Hepatocyte (in vitro differentiated cells): ENCODE measurements around the gene SNPH.

Experiments
- EZH2 ChIP-seq: fragments of 200-600 bp; sonication (generic); IDR thresholded peaks from 2 replicates; pipeline ENCODE4 v1.6.1; 2016; ENCODE audit warnings: antibody characterized with exemption, mild to moderate bottlenecking, borderline replicate concordance
- EZH2phosphoT487 ChIP-seq: fragments of 200-600 bp; sonication (generic); IDR thresholded peaks from one replicate; pipeline ENCODE4 v1.6.1; 2018; ENCODE audit warnings: antibody characterized with exemption, mild to moderate bottlenecking, low read depth, moderate library complexity; ENCODE audit not compliant: unreplicated experiment, severe bottlenecking
- TF ChIP-seq, protein P1 (sequence below): fragments of 200-600 bp; sonication (generic); IDR thresholded peaks from 2 replicates; pipeline ENCODE4 v1.5.1; 2016; ENCODE audit warnings: antibody characterized with exemption, mild to moderate bottlenecking; ENCODE audit not compliant: poor library complexity

DNA sequence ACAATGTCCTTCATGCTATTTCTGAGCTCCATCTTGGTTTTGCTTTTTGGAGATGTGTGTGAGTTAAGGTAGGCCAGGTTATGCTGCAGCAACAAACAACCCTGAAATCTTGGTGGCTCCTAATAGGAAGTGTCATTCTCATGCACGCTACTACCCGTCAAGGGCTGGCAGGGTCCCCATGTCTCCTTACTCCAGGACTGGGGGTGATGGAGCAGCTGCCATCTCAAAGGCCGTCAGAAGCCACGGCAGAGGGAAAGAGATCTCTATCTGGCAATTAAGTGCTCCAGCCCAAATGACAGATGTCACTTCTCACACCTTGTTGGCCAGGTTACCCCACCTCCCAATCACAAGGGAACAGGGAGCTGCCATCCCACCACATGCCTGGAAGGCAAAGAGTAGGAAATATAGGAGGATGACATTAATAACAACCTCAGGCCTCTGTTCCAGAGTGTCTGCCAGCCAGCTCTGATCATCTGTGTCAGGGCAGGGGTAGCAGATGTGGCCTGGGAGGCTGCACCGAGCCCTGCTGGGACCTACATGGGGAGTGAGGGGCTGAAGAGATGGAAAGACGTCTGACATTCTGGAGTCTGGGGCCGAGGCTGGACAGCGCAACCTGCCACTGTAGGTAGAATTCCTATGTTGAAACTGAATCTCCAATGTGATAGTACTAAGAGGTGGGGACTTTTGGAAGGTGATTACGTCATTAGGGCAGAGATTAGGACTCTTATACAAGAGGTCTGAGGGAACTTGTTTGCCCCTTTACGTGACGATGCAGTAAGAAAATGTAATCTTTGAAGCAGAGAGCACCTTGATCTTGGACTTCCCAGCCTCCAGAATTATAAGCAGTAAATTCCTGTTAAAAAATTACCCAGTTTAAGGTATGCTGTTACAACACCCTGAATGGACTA lies 67.6 kb downstream of the SNPH start:
- TF ChIP-seq, protein P1, sequence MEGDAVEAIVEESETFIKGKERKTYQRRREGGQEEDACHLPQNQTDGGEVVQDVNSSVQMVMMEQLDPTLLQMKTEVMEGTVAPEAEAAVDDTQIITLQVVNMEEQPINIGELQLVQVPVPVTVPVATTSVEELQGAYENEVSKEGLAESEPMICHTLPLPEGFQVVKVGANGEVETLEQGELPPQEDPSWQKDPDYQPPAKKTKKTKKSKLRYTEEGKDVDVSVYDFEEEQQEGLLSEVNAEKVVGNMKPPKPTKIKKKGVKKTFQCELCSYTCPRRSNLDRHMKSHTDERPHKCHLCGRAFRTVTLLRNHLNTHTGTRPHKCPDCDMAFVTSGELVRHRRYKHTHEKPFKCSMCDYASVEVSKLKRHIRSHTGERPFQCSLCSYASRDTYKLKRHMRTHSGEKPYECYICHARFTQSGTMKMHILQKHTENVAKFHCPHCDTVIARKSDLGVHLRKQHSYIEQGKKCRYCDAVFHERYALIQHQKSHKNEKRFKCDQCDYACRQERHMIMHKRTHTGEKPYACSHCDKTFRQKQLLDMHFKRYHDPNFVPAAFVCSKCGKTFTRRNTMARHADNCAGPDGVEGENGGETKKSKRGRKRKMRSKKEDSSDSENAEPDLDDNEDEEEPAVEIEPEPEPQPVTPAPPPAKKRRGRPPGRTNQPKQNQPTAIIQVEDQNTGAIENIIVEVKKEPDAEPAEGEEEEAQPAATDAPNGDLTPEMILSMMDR = no peak
- TF ChIP-seq EZH2phosphoT487 = no peak
- TF ChIP-seq EZH2 = no peak
